Caco-2 (cell line): ENCODE measurements around the gene RBBP4. TPM values are rescaled to one million over a fixed set of nuclear protein-coding genes. Genes with fewer than 3 reads are reported as not detected.

Experiments
- BruUV-seq: library from RNA; stranded (reverse); fragments of 400-500 nt; replicated peaks from 2 replicates; lab custom pipeline; 2021; lab: Mats Ljungman, UMichigan
- CTCF ChIA-PET: fragments of 300-600 bp; sonication (Branson Sonifier 250); formaldehyde crosslinking; loops from one replicate; lab custom pipeline; 2022; ENCODE audit warnings: antibody characterized with exemption; lab: Charles Lee
- POLR2A ChIA-PET: fragments of 300-600 bp; sonication (Branson Sonifier 250); formaldehyde crosslinking; loops from one replicate; lab custom pipeline; 2022; ENCODE audit warnings: antibody characterized with exemption; lab: Charles Lee
- DNase-seq, 2 experiments: peaks; one replicate each; pipeline versions ENCODE4 v3.0.0 to v3.0.0-alpha.2; 2020 to 2022
- H3K27me3 ChIP-seq: replicated peaks from 2 replicates; pipeline ENCODE4 v1.6.0; 2011; ENCODE audit warnings: low read length; ENCODE audit not compliant: control insufficient read depth, insufficient read depth
- H3K36me3 ChIP-seq: 2 replicates; pipeline ENCODE4 v1.5.1; 2011; ENCODE audit warnings: low read length; ENCODE audit not compliant: control insufficient read depth, insufficient read depth
- H3K4me1 ChIP-seq: fragments of 250-450 bp; sonication (Bioruptor Pico); 2 replicates; pipeline ENCODE4 v1.5.1; 2020; ENCODE audit warnings: mild to moderate bottlenecking
- H3K4me3 ChIP-seq: 2 replicates; pipeline ENCODE4 v1.5.1; 2011; ENCODE audit warnings: low read depth, mild to moderate bottlenecking, control low read depth, low read length
- H3K9me3 ChIP-seq: fragments of 250-450 bp; sonication (Bioruptor Pico); 2 replicates; pipeline ENCODE4 v1.5.1; 2020; ENCODE audit warnings: mild to moderate bottlenecking, moderate library complexity
- H3K27ac Mint-ChIP-seq: one replicate; pipeline ENCODE4 v1.8.0; 2022; ENCODE audit warnings: mixed read lengths; ENCODE audit not compliant: unreplicated experiment
- H3K27me3 Mint-ChIP-seq: one replicate; pipeline ENCODE4 v1.8.0; 2022; ENCODE audit warnings: mixed read lengths; ENCODE audit not compliant: insufficient read depth, unreplicated experiment
- H3K36me3 Mint-ChIP-seq: one replicate; pipeline ENCODE4 v1.8.0; 2022; ENCODE audit warnings: mild to moderate bottlenecking, mixed read lengths; ENCODE audit not compliant: insufficient read depth, unreplicated experiment
- H3K4me1 Mint-ChIP-seq: one replicate; pipeline ENCODE4 v1.8.0; 2022; ENCODE audit warnings: low read depth, mixed read lengths; ENCODE audit not compliant: unreplicated experiment
- H3K4me3 Mint-ChIP-seq: one replicate; pipeline ENCODE4 v1.8.0; 2022; ENCODE audit warnings: mild to moderate bottlenecking, moderate library complexity, mixed read lengths; ENCODE audit not compliant: unreplicated experiment
- H3K9me3 Mint-ChIP-seq: one replicate; pipeline ENCODE4 v1.8.0; 2022; ENCODE audit warnings: mixed read lengths; ENCODE audit not compliant: unreplicated experiment
- CTCF ChIP-seq, 2 experiments: fragments of 200-600 bp in 1 of 2; IDR thresholded peaks; 1 replicate in 1 of 2; 2 replicates in 1 of 2; pipeline versions ENCODE4 v1.5.1 to v1.8.0; 2011 to 2022; ENCODE audit warnings: antibody characterized with exemption in 1 of 2, control low read depth in 1 of 2, inconsistent platforms in 1 of 2, low read depth in 1 of 2, low read length in 1 of 2, mild to moderate bottlenecking in 1 of 2, moderate library complexity in 1 of 2; ENCODE audit not compliant: insufficient read depth in 1 of 2, severe bottlenecking in 1 of 2, unreplicated experiment in 1 of 2
- intact Hi-C: fragments of 100-400 bp; cut with micrococcal nuclease; formaldehyde crosslinking; loops from one replicate; pipeline ENCODE4 v1.10.0; 2022; ENCODE audit not compliant: unreplicated experiment
- total RNA-seq: library from RNA; stranded (reverse); gene quantifications from 2 replicates; pipeline ENCODE4 v1.2.3, GENCODE V29; 2022

The RBBP4 gene
- total RNA-seq, 1 experiment from 2014 or later = 179 TPM

GRCh38 chr1:32612189-32612881, 38.7 kb upstream of the RBBP4 start:
- Histone ChIP-seq H3K4me3 (peak overlapping the region; percentile 46), H3K27me3 (no peaks in the 10 kb centered on the region), H3K36me3 (no peaks in the 10 kb centered on the region), H3K9me3 (no peaks in the 10 kb centered on the region), H3K4me1 (no peaks in the 10 kb centered on the region)
- peak; percentile 13 to 21 for TF ChIP-seq CTCF (IDR thresholded peaks at IDR 0.05; ENCODE audit: insufficient read depth in 1 of 2, low read depth in 1 of 2, low read length in 1 of 2, severe bottlenecking in 1 of 2, unreplicated experiment in 1 of 2)
- DNase-seq = peak; percentile 87 to 90
- H3K4me1 Mint-ChIP-seq = peaks cover 7% of the 10 kb centered on the region
- H3K4me3 Mint-ChIP-seq = peak overlapping the region; percentile 68
- POLR2A ChIA-PET = no interaction called here
- intact Hi-C loops = loop anchor here (10.0 kb wide), 1 partner anchor 88 kb away; no protein-coding TSS in a partner anchor
- no peaks in the 10 kb centered on the region for H3K9me3 Mint-ChIP-seq
- CTCF ChIA-PET = interaction anchor here (0.5 to 1.4 kb wide), 3 partner anchors 87 to 211 kb away, joined by 3 to 8 read pairs (median 4); no protein-coding TSS in a partner anchor
- BruUV-seq = TSS peak; percentile 96
- H3K36me3 Mint-ChIP-seq = peaks cover 8% of the 10 kb centered on the region
- H3K27me3 Mint-ChIP-seq = no peaks in the 10 kb centered on the region
- H3K27ac Mint-ChIP-seq = peak overlapping the region; percentile 59

- no peak overlapping the region for H3K4me3 ChIP-seq
- ChIA-PET CTCF (no interaction called here), POLR2A (no interaction called here)
- no peaks in the 10 kb centered on the region for H3K27me3 ChIP-seq
- no peak for DNase-seq
- Mint-ChIP-seq H3K9me3 (no peaks in the 10 kb centered on the region), H3K4me1 (peaks cover 7% of the 10 kb centered on the region), H3K4me3 (no peak overlapping the region), H3K27me3 (no peaks in the 10 kb centered on the region), H3K36me3 (peaks cover 8% of the 10 kb centered on the region), H3K27ac (no peak overlapping the region)
- TF ChIP-seq CTCF (IDR thresholded peaks at IDR 0.05; ENCODE audit: insufficient read depth in 1 of 2, low read depth in 1 of 2, low read length in 1 of 2, severe bottlenecking in 1 of 2, unreplicated experiment in 1 of 2) = no peak
- BruUV-seq = no TSS peak
- intact Hi-C loops = loop anchor here (10.0 kb wide), 1 partner anchor 89 kb away; no protein-coding TSS in a partner anchor
- no peaks in the 10 kb centered on the region for H3K36me3 ChIP-seq
- no peaks in the 10 kb centered on the region for H3K4me1 ChIP-seq
- no peaks in the 10 kb centered on the region for H3K9me3 ChIP-seq
Observed at GRCh38 chr1:32613472-32613871, 37.5 kb upstream of the RBBP4 start.

- no peaks in the 10 kb centered on the region for H3K27me3 ChIP-seq
- H3K4me3 ChIP-seq = no peak overlapping the region
- DNase-seq = no peak
- CTCF ChIA-PET = no interaction called here
- H3K4me1 ChIP-seq = no peaks in the 10 kb centered on the region
- peaks cover 5% of the 10 kb centered on the region for H3K36me3 Mint-ChIP-seq
- no peaks in the 10 kb centered on the region for H3K4me1 Mint-ChIP-seq
- TF ChIP-seq CTCF (IDR thresholded peaks at IDR 0.05; ENCODE audit: insufficient read depth in 1 of 2, low read depth in 1 of 2, low read length in 1 of 2, severe bottlenecking in 1 of 2, unreplicated experiment in 1 of 2) = no peak
- no peaks in the 10 kb centered on the region for H3K9me3 ChIP-seq
- H3K9me3 Mint-ChIP-seq = no peaks in the 10 kb centered on the region
- no peaks in the 10 kb centered on the region; the same call in 1 of the 2 replicates for H3K36me3 ChIP-seq
- BruUV-seq = no TSS peak
- no peak overlapping the region for H3K4me3 Mint-ChIP-seq
- intact Hi-C loops = loop anchor here (10.0 kb wide), 1 partner anchor 94 kb away; no protein-coding TSS in a partner anchor
- no peak overlapping the region for H3K27ac Mint-ChIP-seq
- POLR2A ChIA-PET = no interaction called here
- H3K27me3 Mint-ChIP-seq = no peaks in the 10 kb centered on the region
Observed at GRCh38 chr1:32618673-32619221, 32.3 kb upstream of the RBBP4 start.
